HG02840 (cell line): ENCODE results near the gene POLD1.
"Not testable (repeated sequence)": the region's sequence is repeated elsewhere in the genome, so short reads cannot be mapped to it uniquely, and the experiment has no call there.

ENCODE experiments used
- ATAC-seq: cut with Tn5 transposase; IDR thresholded peaks from one replicate; pipeline ENCODE4 v1.9.1; 2021; ENCODE audit warnings: mild to moderate bottlenecking, moderate library complexity, moderate number of reproducible peaks; ENCODE audit not compliant: unreplicated experiment, low FRiP score

Gene POLD1

GRCh38 chr19:50432221-50433028, 48.3 kb downstream of the POLD1 start, which contains the start of gene MYBPC2:
MYBPC2 (plus strand) TSS chr19:50432892; CDS start chr19:50432954, 62 bp downstream.
- ATAC-seq, result no peak

GRCh38 chr19:50433201-50434180, 49.3 kb downstream of the POLD1 start:
- no peak for ATAC-seq

- no peak for ATAC-seq
Measured at GRCh38 chr19:50434525-50434924, 50.4 kb downstream of the POLD1 start.

DNA sequence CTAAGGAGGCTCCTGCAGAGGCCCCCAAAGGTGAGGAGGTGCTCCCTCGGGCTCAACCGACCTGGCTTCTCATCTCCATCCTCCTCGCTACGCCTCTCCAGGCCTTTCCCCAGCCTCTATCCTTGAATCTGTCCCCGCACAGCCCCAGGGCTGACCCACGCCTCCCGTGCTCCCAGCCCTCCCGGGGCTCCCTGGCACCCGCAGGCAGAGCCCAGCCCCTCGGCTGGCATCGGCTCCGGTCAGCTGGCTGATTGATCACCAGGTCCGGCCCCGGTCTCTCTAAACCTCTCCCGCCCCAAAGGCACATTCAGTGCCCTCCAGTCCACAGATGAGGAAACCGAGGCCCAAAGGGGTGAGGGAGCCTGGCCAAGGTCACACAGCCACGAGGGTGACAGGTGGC, 51.1 kb downstream of the POLD1 start:
- ATAC-seq, result no peak

DNA sequence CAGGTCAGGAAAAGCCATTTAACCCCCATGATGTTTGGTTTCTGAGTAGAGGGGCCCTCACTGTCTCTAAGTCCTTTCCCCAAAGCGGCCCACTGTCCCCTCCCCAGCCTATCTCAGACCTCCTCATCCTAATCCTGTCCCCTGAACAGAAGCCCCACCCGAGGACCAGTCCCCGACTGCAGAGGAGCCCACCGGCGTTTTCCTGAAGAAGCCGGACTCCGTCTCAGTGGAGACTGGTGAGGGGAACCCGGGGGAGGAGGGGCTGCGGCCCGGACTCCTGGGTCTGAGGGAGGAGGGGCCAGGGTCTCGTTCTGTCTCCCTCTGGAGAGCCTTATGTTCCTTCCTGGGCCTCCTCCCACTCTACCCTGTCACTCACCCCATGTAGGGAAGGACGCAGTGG, 51.5 kb downstream of the POLD1 start:
- ATAC-seq, result no peak

DNA sequence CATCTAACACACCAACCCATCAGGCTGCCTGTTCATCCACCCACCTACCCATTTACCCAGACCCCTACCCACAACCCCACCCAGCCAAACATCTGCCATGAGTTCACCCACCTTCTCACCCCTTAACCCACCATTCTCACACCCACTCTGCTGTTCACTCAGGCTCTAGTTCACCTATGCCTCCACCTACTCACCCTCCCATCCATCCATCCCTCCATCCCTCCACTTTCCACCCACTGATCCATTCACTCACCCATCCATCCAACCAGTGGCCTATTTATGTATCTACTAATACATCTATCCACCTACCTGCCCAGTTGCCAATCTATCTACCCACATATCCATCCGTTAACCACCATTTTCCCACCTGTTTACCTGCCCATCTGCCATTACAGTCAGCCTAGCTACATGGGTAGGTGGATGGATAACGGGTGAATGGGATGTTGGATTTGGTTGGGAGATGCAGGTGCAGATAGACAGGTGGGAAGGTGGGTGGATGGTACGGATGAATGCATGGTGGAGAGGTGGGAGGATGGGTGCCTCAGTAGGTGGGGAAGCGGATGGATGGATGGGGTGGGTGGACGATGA, 53.8 kb downstream of the POLD1 start:
- no peak for ATAC-seq

DNA sequence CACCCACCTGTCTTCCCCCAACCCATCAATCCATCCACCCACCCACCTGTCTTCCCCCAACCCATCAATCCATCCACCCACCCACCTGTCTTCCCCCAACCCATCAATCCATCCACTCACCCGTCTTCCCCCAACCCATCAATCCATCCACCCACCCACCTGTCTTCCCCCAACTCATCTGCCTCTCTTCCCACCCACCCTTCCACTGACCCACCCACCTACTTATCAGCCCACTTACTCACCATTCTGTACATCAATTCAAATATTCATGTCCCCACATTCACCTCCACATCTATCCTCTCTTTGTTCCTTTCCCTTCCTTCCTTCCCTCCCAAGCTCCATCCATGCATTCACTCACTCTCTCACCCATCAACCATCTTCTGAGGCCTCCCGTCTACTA, 55.0 kb downstream of the POLD1 start:
- ATAC-seq, result not testable (repeated sequence)

DNA sequence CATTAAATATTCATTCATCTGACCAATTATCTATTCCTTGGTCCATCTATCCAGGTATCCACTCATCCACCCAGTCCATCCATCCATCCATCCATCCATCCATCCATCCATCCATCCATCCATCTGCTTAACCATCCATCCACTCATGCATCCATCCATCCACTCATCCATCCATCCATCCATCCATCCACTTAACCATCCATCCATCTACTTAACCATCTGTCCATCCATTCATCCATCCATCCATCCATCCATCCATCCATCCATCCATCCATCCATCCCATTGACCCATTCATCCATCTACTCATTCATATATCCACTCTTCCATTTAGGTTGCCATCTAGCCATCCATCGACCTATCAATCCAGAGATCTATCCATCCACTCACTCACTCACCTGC, 59.9 kb downstream of the POLD1 start:
- no peak for ATAC-seq

DNA sequence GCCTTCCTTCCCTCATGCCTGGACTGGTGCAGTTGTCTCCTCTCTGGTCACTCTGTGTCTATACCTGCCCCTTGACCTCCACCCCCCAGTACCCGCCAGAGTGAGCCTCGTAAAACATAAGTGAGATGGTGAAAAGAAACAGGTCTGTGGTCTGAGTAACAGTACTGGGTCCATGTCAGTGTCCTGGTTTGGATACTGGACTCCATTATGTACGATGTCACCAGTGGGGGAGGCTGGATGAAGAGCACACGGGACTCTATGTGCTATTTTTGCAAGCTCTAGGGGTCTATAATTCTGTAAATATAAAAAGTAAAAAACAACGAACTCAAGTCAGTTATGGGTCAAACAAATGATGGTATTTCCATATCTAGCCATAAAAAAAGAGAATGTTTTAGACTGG, 62.9 kb downstream of the POLD1 start:
- no peak for ATAC-seq

DNA sequence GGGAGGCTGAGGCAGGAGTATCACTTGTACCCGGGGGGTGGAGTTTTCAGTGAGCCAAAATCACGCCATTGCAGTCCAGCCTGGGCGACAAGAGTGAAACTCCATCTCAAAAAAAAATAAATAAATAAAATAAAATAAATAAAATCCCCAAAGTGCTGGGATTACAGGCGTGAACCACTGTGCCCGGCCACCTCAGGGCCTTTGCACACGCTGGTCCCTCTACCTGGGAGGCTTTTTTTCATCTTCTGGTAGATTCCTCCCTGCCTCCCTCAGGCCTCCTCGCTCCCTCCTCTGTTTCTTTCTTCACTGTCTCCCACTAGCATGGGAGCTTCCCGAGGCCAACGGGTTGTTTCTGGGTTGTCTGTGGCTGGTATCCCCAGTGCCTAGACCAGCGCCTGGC, 63.6 kb downstream of the POLD1 start:
- no peak for ATAC-seq

DNA sequence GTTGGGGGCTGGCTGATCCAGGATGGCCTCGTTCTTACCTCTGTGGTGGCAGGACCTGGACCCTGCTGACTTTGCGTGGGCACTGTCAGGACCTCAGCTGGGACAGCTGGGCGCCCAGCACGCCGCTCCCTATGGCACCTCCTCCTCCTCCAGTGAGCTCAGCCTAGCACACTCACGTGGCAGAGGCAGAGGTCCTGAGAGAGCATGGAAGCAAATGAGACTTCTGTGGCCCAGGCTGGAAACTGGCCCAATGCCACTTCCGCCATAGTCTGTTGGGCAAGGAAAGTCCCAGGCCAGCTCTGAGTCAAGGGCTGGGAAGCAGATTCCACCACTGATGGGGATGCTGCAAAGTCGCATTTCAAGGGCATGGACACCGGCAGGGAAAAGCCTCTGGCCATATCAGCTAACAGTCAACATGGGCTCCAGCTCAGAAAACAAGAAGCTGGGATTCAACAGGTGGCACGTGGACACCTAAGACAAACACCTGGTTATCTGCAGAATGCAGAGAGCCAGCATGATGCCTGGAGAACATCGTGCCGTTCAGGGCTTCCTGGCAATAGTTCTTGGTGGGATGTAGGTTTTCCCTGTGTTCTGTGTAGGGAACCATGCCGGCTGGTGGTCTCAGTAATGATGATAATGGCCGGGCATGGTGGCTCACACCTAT, 65.2 kb downstream of the POLD1 start:
- ATAC-seq, result no peak

- ATAC-seq, result no peak
Measured at GRCh38 chr19:50450369-50451222, 66.4 kb downstream of the POLD1 start.

DNA sequence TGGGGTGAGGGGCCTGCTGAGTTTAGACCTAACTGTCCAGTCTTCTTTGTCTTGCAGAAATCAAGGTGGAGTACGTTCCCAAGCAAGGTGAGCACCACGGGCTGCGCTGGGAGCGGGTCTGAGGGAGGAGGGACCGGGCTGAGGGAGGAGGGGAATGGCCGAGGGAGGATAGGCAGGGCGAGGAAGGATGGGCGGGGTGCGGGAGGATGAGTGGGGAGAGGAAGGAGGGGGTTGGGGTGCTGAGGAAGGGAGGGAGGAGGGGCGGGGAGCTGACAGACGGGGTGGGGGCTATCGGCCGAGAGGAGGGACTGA, 67.0 kb downstream of the POLD1 start:
- no peak for ATAC-seq

- ATAC-seq, result no peak
Measured at GRCh38 chr19:50453243-50453642, 69.1 kb downstream of the POLD1 start.

- no peak for ATAC-seq
Measured at GRCh38 chr19:50455992-50456391, 71.8 kb downstream of the POLD1 start.

- no peak for ATAC-seq
Measured at GRCh38 chr19:50457300-50457699, 73.2 kb downstream of the POLD1 start.

DNA sequence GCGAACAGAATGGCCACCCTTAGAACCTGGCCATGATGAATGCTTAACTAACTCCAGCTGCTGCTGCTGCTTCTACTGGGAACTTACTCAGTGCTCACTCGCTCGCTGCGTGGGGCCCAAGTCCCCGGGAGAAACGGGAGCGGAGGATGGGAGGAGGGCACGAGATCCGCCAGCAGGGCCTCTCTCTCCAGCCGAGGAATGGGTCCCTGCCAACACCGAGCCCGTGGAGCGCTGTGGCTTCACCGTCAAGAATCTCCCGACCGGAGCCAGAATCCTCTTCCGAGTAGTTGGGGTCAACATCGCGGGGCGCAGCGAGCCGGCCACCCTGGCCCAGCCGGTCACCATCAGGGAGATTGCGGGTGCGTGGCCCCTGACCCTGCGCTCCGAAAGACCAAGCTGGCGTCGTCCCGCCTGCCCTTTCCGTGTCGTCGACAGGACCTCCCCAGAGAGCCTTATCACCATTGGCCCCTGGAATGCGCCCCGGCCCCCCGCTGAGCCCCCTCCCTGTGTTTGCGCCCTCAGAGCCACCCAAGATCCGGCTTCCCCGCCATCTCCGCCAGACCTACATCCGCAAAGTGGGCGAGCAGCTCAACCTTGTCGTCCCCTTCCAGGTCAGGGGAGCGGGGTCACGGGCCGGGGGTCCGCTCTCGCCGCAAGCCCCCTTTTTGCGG, 74.4 kb downstream of the POLD1 start:
- ATAC-seq, result no peak

DNA sequence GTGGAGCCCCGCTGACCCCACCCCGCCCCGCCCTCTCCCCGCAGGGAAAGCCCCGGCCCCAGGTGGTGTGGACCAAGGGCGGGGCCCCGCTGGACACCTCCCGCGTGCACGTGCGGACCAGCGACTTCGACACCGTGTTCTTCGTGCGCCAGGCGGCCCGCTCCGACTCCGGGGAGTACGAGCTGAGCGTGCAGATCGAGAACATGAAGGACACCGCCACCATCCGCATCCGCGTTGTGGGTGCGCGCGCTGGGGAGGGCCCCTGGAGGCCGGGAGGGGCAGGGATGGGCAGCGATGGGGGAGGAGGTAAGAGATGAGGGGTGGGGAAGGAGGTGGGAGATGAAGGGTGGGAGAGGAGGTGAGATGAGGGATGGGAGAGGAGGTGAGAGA, 74.9 kb downstream of the POLD1 start:
- ATAC-seq, result no peak

GRCh38 chr19:50459638-50460037, 75.5 kb downstream of the POLD1 start:
- no peak for ATAC-seq
